K562 (cell line): ENCODE data around the gene PYCR2. TPM values are rescaled to one million over a fixed set of nuclear protein-coding genes. Genes with fewer than 3 reads are reported as not detected.
A peak's percentile ranks its signal among the peaks of the same experiment; 100 is the strongest.

ENCODE experiments used
- ATAC-seq: fragments of 200-7000 bp; cut with Tn5 transposase; 3 replicates; pipeline ENCODE4 v1.9.1; 2020; ENCODE audit warnings: moderate library complexity
- BruUV-seq: library from RNA; stranded (reverse); fragments of 400-500 nt; replicated peaks from 2 replicates; lab custom pipeline; 2021; lab: Mats Ljungman, UMichigan
- CTCF ChIA-PET: fragments of 300-600 bp; formaldehyde crosslinking; extraction: SDS; loops from one replicate; lab custom pipeline; 2021; ENCODE audit warnings: low intra/inter-chr PET ratio; lab: Yijun Ruan, JAX
- POLR2A ChIA-PET: fragments of 300-600, 350-650 bp; sonication (Branson Sonifier 250); formaldehyde crosslinking; extraction: SDS; loops from one replicate; lab custom pipeline; 2021; ENCODE audit warnings: antibody characterized with exemption, inconsistent platforms; lab: Yijun Ruan, JAX
- DNase-seq, 4 experiments: peaks; one replicate each; pipeline versions ENCODE4 v3.0.0 to v3.0.0-alpha.2; 2011 to 2018; ENCODE audit warnings: low spot score in 3 of 4, mixed read lengths in 3 of 4; ENCODE audit errors: extremely low read depth in 1 of 4
- FAIRE-seq: peaks from 2 replicates; lab custom pipeline; 2011; peaks lifted over from hg19 to GRCh38; lab: Jason Lieb, UNC
- H2AFZ ChIP-seq: 2 replicates; pipeline ENCODE4 v1.6.0; 2011; ENCODE audit warnings: low read depth, low read length, control low read depth, inconsistent platforms
- H3K27ac ChIP-seq: fragments of 200-600 bp; 3 replicates; pipeline ENCODE4 v1.8.0; 2011; ENCODE audit warnings: low read depth, mild to moderate bottlenecking, control low read depth, inconsistent platforms, low read length, moderate library complexity, mixed read lengths; ENCODE audit errors: extremely low read depth
- H3K27me3 ChIP-seq, 2 experiments: fragments of 300-600 bp in 1 of 2; 2 replicates in 1 of 2; 3 replicates in 1 of 2; pipeline versions ENCODE4 v1.6.0 to v1.8.0; 2011; ENCODE audit warnings: inconsistent platforms in 2 of 2, low read length in 2 of 2, mild to moderate bottlenecking in 1 of 2, mixed read lengths in 1 of 2, moderate library complexity in 1 of 2; ENCODE audit not compliant: control insufficient read depth in 2 of 2, insufficient read depth in 2 of 2
- H3K36me3 ChIP-seq: fragments of 300-600 bp; 3 replicates; pipeline ENCODE4 v1.8.0; 2011; ENCODE audit warnings: mild to moderate bottlenecking, low read length, inconsistent platforms; ENCODE audit not compliant: control insufficient read depth, insufficient read depth
- H3K4me1 ChIP-seq, 2 experiments: fragments of 200-600 bp in 1 of 2; replicated peaks in 1 of 2; 2 replicates in 1 of 2; 3 replicates in 1 of 2; pipeline versions ENCODE4 v1.5.1 to v1.8.0; 2011; ENCODE audit warnings: inconsistent platforms in 2 of 2, low read length in 2 of 2, mild to moderate bottlenecking in 1 of 2, mixed read lengths in 1 of 2, moderate library complexity in 1 of 2; ENCODE audit not compliant: control insufficient read depth in 2 of 2, insufficient read depth in 2 of 2
- H3K4me2 ChIP-seq: 2 replicates; pipeline ENCODE4 v1.6.1; 2011; ENCODE audit warnings: low read length, control low read depth, inconsistent platforms, mixed read lengths; ENCODE audit not compliant: insufficient read depth
- H3K4me3 ChIP-seq: fragments of 200-600 bp; sonication (generic), shearing (Covaris generic); 2 replicates; pipeline ENCODE4 v1.5.1; 2016; ENCODE audit warnings: control low read depth, inconsistent platforms
- H3K79me2 ChIP-seq: fragments of 200-600 bp; 3 replicates; pipeline ENCODE4 v1.8.0; 2011; ENCODE audit warnings: low read length, inconsistent platforms; ENCODE audit not compliant: control insufficient read depth, insufficient read depth
- H3K9ac ChIP-seq, 2 experiments: 2 replicates each; pipeline versions ENCODE4 v1.6.0 to v1.6.1; 2011; ENCODE audit warnings: low read depth in 2 of 2, low read length in 2 of 2, control low read depth in 1 of 2, inconsistent platforms in 1 of 2, mild to moderate bottlenecking in 1 of 2, mixed read lengths in 1 of 2; ENCODE audit not compliant: insufficient read depth in 1 of 2
- H3K9me1 ChIP-seq: one replicate; pipeline ENCODE4 v1.6.0; 2011; ENCODE audit warnings: inconsistent platforms, mild to moderate bottlenecking, low read length, moderate library complexity; ENCODE audit not compliant: control insufficient read depth, insufficient read depth
- H3K9me3 ChIP-seq: replicated peaks from 2 replicates; pipeline ENCODE4 v1.5.1; 2011; ENCODE audit warnings: low read depth, low read length, inconsistent platforms; ENCODE audit not compliant: control insufficient read depth, insufficient read depth
- H4K20me1 ChIP-seq: replicated peaks from 2 replicates; pipeline ENCODE4 v1.6.1; 2011; ENCODE audit warnings: low read length, inconsistent platforms, mixed read lengths; ENCODE audit not compliant: control insufficient read depth, insufficient read depth
- ARID4B ChIP-seq: sonication (generic); formaldehyde crosslinking; IDR thresholded peaks from 2 replicates; pipeline ENCODE4 v1.8.0; 2022; ENCODE audit warnings: mild to moderate bottlenecking, missing genetic modification reagents
- ATF7 ChIP-seq: fragments of 450-650 bp; IDR thresholded peaks from 2 replicates; pipeline ENCODE4 v1.7.1; 2014; ENCODE audit warnings: mild to moderate bottlenecking, moderate library complexity
- E2F3 ChIP-seq: fragments of 250-450 bp; sonication (Bioruptor Pico); IDR thresholded peaks from 2 replicates; pipeline ENCODE4 v1.4.0; 2020; ENCODE audit warnings: mild to moderate bottlenecking
- FOS ChIP-seq: IDR thresholded peaks from 3 replicates; pipeline ENCODE4 v1.6.1; 2011; ENCODE audit not compliant: insufficient read length; ENCODE audit errors: extremely low read depth
- GTF3C2 ChIP-seq: IDR thresholded peaks from 3 replicates; pipeline ENCODE4 v1.6.1; 2011; ENCODE audit warnings: borderline replicate concordance, mild to moderate bottlenecking, moderate library complexity; ENCODE audit not compliant: insufficient read length; ENCODE audit errors: extremely low read depth
- LCOR ChIP-seq: sonication (generic); formaldehyde crosslinking; IDR thresholded peaks from 2 replicates; pipeline ENCODE4 v1.8.0; 2022; ENCODE audit warnings: mild to moderate bottlenecking, missing genetic modification reagents
- ZFP30 ChIP-seq: fragments of 250-450 bp; sonication (Bioruptor Pico); IDR thresholded peaks from 2 replicates; pipeline ENCODE4 v1.8.0; 2022; ENCODE audit warnings: moderate library complexity, mild to moderate bottlenecking, inconsistent platforms, borderline replicate concordance
- WGBS: fragments of 100-300 bp; shearing (Covaris generic); methylation state at CpG from one replicate; pipeline ENCODE4 v1.1.6; 2016; ENCODE audit warnings: low coverage, mixed read lengths; ENCODE audit not compliant: insufficient coverage; ENCODE audit errors: missing lambda C conversion rate; 5-methylcytosine and 5-hydroxymethylcytosine counted together
- in situ Hi-C: fragments of 300-500 bp; cut with MboI; formaldehyde crosslinking; loops from 4 replicates; pipeline ENCODE4 v1.15.0; 2018; ENCODE audit warnings: inconsistent platforms, mixed read lengths
- intact Hi-C: fragments of 100-400 bp; cut with micrococcal nuclease; formaldehyde crosslinking; loops from 2 replicates; pipeline ENCODE4 v1.14.2; 2022
- polyA plus RNA-seq, 8 experiments: library from polyadenylated mRNA; depleted of rRNA in 4 of 8; stranded (reverse) in 5 of 8; unstranded in 3 of 8; fragments of >200 nt; fragmentation: Nextera tagmentation in 2 of 8; fragmentation: Illumina TruSeq in 1 of 8; extraction: Ambion mirVana in 2 of 8; extraction: Trizol in 1 of 8; gene quantifications; 2 replicates each; pipeline versions ENCODE4 v1.2.1 to v1.2.3, GENCODE V29; 2011 to 2014; ENCODE audit warnings: inconsistent platforms in 1 of 8, missing spikeins in 1 of 8
- total RNA-seq, 7 experiments: library from RNA; depleted of rRNA in 6 of 7; stranded (reverse); fragments of >200 nt in 6 of 7; fragmentation: Illumina TruSeq in 2 of 7; extraction: Trizol in 2 of 7; gene quantifications; 2 replicates each; pipeline versions ENCODE4 v1.2.1 to v1.2.3, GENCODE V29; 2011 to 2021; ENCODE audit warnings: low replicate concordance in 1 of 7
- TF ChIP-seq, protein P1 (sequence below): fragments of 250-450 bp; sonication (Bioruptor Pico); IDR thresholded peaks from 2 replicates; pipeline ENCODE4 v1.4.0; 2020; ENCODE audit warnings: mild to moderate bottlenecking, moderate library complexity
- TF ChIP-seq, protein P2 (sequence below): sonication (generic); formaldehyde crosslinking; IDR thresholded peaks from 2 replicates; pipeline ENCODE4 v1.8.1; 2023; ENCODE audit warnings: mild to moderate bottlenecking, missing genetic modification reagents, moderate library complexity

PYCR2 gene
- total and polyA plus RNA-seq, 9 of the 15 experiments (the other 6 are each of a cell fraction or from before 2014, with no cell fraction given), result 5.5 to 219 (median 127) TPM

DNA sequence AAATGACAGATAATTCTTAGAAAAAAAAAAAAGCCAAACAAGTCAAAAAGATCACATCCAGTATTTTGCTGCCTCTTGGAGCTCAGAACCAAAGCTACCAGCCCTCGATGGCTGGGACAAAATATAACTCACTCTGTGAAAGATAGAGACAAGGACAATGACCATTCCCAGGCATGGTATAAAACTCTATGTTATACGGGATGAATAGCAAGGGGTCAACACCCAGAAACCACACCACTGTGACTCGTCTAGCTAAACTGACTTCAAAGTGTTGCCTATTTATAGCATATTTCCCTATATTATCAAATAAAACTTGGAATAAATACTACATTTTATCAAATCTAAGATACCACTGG is 52.0 kb downstream of the PYCR2 start:
- no peak for ATAC-seq
- H3K4me2 ChIP-seq, result no peak overlapping the region
- H3K36me3 ChIP-seq, result peaks cover 85% of the 10 kb centered on the region
- H2AFZ ChIP-seq, result no peak overlapping the region
- H3K4me3 ChIP-seq, result no peak overlapping the region
- no peaks in the 10 kb centered on the region for H3K79me2 ChIP-seq
- no peaks in the 10 kb centered on the region for H3K9me1 ChIP-seq
- no peak for DNase-seq
- WGBS, result 70% methylated on average over 3 of the region's 3 CpGs
- no peak overlapping the region for H3K27ac ChIP-seq
- ChIA-PET CTCF (interaction anchor here (0.7 kb wide), 1 partner anchor 75 kb away, joined by 3 read pairs; no protein-coding TSS in a partner anchor), POLR2A (interaction anchor here (0.6 to 5.1 kb wide), 3 partner anchors 10 to 1018 kb away, joined by 3 to 37 read pairs (median 4); partner anchors contain the start of gene TMEM63A)
- no TSS peak for BruUV-seq
- no peaks in the 10 kb centered on the region for H3K4me1 ChIP-seq
- no peaks in the 10 kb centered on the region; the same call in 1 of the 2 replicates for H4K20me1 ChIP-seq
- H3K9me3 ChIP-seq, result no peaks in the 10 kb centered on the region
- no peak overlapping the region for H3K9ac ChIP-seq
- no peaks in the 10 kb centered on the region for H3K27me3 ChIP-seq
- FAIRE-seq, result peak; percentile 68
- in situ Hi-C loops, result no loop called here
- intact Hi-C loops, result no loop called here
- TF ChIP-seq, protein P1, sequence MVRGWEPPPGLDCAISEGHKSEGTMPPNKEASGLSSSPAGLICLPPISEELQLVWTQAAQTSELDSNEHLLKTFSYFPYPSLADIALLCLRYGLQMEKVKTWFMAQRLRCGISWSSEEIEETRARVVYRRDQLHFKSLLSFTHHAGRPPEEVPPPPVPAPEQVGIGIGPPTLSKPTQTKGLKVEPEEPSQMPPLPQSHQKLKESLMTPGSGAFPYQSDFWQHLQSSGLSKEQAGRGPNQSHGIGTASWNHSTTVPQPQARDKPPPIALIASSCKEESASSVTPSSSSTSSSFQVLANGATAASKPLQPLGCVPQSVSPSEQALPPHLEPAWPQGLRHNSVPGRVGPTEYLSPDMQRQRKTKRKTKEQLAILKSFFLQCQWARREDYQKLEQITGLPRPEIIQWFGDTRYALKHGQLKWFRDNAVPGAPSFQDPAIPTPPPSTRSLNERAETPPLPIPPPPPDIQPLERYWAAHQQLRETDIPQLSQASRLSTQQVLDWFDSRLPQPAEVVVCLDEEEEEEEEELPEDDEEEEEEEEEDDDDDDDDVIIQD (CRISPR knock-in tag), result no peak
- no peak for TF ChIP-seq ATF7
- TF ChIP-seq E2F3, result no peak
- TF ChIP-seq FOS, result no peak
- TF ChIP-seq, protein P2, sequence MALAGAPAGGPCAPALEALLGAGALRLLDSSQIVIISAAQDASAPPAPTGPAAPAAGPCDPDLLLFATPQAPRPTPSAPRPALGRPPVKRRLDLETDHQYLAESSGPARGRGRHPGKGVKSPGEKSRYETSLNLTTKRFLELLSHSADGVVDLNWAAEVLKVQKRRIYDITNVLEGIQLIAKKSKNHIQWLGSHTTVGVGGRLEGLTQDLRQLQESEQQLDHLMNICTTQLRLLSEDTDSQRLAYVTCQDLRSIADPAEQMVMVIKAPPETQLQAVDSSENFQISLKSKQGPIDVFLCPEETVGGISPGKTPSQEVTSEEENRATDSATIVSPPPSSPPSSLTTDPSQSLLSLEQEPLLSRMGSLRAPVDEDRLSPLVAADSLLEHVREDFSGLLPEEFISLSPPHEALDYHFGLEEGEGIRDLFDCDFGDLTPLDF (CRISPR knock-in tag), result no peak
- TF ChIP-seq ZFP30, result no peak
- no peak for TF ChIP-seq ARID4B (CRISPR knock-in tag)
- TF ChIP-seq LCOR (CRISPR knock-in tag), result no peak
- no peak for TF ChIP-seq GTF3C2
